Mucosa of descending colon (tissue), 3 donors: ENCODE results near the gene ATP1B1. TPM values are rescaled to one million over a fixed set of nuclear protein-coding genes. Genes with fewer than 3 reads are reported as not detected.

Experiments used
- ATAC-seq: fragments of 200-7000 bp; cut with Tn5 transposase; one replicate; pipeline ENCODE4 v1.9.1; 2020; ENCODE audit warnings: mild to moderate bottlenecking, moderate library complexity
- DNase-seq, 3 donors: peaks; one replicate each; pipeline ENCODE4 v3.0.0-alpha.2; 2020
- H3K36me3 ChIP-seq: fragments of 200-600 bp; one replicate; pipeline ENCODE4 v1.8.0; 2021; ENCODE audit warnings: low read depth, mild to moderate bottlenecking
- H3K4me1 ChIP-seq: fragments of 200-600 bp; one replicate; pipeline ENCODE4 v1.8.0; 2021; ENCODE audit warnings: low read depth, mild to moderate bottlenecking
- H3K4me3 ChIP-seq: fragments of 200-600 bp; one replicate; pipeline ENCODE4 v1.8.0; 2021; ENCODE audit warnings: mild to moderate bottlenecking
- H3K9me3 ChIP-seq: fragments of 200-600 bp; one replicate; pipeline ENCODE4 v1.8.0; 2021; ENCODE audit warnings: mild to moderate bottlenecking
- CTCF ChIP-seq: fragments of 200-600 bp; IDR thresholded peaks from one replicate; pipeline ENCODE4 v1.8.0; 2022; ENCODE audit warnings: antibody characterized with exemption, mild to moderate bottlenecking
- intact Hi-C, 2 donors: fragments of 100-400 bp; cut with DNase I in 1 of 2; cut with micrococcal nuclease in 1 of 2; formaldehyde crosslinking; loops; one replicate each; pipeline versions ENCODE4 v1.11.0 to v1.11.1; 2022; cut with DNase I, micrococcal nuclease
- total RNA-seq, 3 donors: library from RNA; stranded (reverse); fragmentation: NEBNext Ultra II Directional in 2 of 3; extraction: Animal tissue kit (Norgen Biotek cat#: 25700) in 2 of 3; gene quantifications; one replicate each; pipeline versions ENCODE4 v1.2.1 to v1.2.4, GENCODE V29; 2021 to 2023
- donor health status: DM: no; HTN: no; CAD: no; lungs with moderate emphysema.
- donor health status: DM: no; HTN: no; CAD: no.
- donor health status: DM: no; HTN: yes; CAD: no.

Gene ATP1B1
- total RNA-seq, 3 donors from 2014 or later, result 342 to 860 (median 744) TPM

- intact Hi-C loops, result no loop called here
- no peaks in the 10 kb centered on the region for H3K9me3 ChIP-seq
- ATAC-seq (peak; percentile 22), DNase-seq (no peak)
- H3K36me3 ChIP-seq, result no peaks in the 10 kb centered on the region
- no peak overlapping the region for H3K4me3 ChIP-seq
- no peak for TF ChIP-seq CTCF
- H3K4me1 ChIP-seq, result no peaks in the 10 kb centered on the region
These were observed 30.9 kb downstream of the ATP1B1 start for GRCh38 chr1:169137357-169137756.

- intact Hi-C loops, result no loop called here
- Histone ChIP-seq H3K4me3 (no peak overlapping the region), H3K36me3 (no peaks in the 10 kb centered on the region), H3K9me3 (no peaks in the 10 kb centered on the region), H3K4me1 (no peaks in the 10 kb centered on the region)
- TF ChIP-seq CTCF, result no peak
- ATAC-seq, result no peak
- DNase-seq, result no peak
These were observed 32.6 kb downstream of the ATP1B1 start for GRCh38 chr1:169138866-169139670.

- H3K36me3 ChIP-seq, result no peaks in the 10 kb centered on the region
- ATAC-seq (no peak), DNase-seq (no peak)
- H3K4me1 ChIP-seq, result no peaks in the 10 kb centered on the region
- intact Hi-C loops, result no loop called here
- no peaks in the 10 kb centered on the region for H3K9me3 ChIP-seq
- H3K4me3 ChIP-seq, result no peak overlapping the region
- no peak for TF ChIP-seq CTCF
These were observed 34.9 kb downstream of the ATP1B1 start for GRCh38 chr1:169141356-169141755.

GRCh38 chr1:169142129-169142528 is 35.6 kb downstream of the ATP1B1 start:
- DNase-seq (no peak), ATAC-seq (no peak)
- Histone ChIP-seq H3K36me3 (no peaks in the 10 kb centered on the region), H3K4me1 (no peaks in the 10 kb centered on the region), H3K9me3 (no peaks in the 10 kb centered on the region), H3K4me3 (no peak overlapping the region)
- no peak for TF ChIP-seq CTCF
- intact Hi-C loops, result no loop called here

GRCh38 chr1:169143346-169143745 is 36.9 kb downstream of the ATP1B1 start:
- Histone ChIP-seq H3K4me1 (no peaks in the 10 kb centered on the region), H3K9me3 (no peaks in the 10 kb centered on the region), H3K4me3 (no peak overlapping the region), H3K36me3 (no peaks in the 10 kb centered on the region)
- ATAC-seq, result no peak
- no peak for TF ChIP-seq CTCF
- no peak for DNase-seq
- intact Hi-C loops, result no loop called here
